SK-N-MC (cell line): ENCODE results near the gene PRSS58.

ENCODE experiments used
- EZH2 ChIP-seq: fragments of 200-600 bp; sonication (generic); IDR thresholded peaks from one replicate; pipeline ENCODE4 v1.6.1; 2017; ENCODE audit warnings: antibody characterized with exemption
- FOXP2 ChIP-seq: optimal IDR thresholded peaks from 2 replicates; pipeline ENCODE3; 2011; ENCODE audit warnings: mild to moderate bottlenecking, moderate library complexity; ENCODE audit not compliant: insufficient read depth; ENCODE audit errors: extremely low read length, control extremely low read depth
- POLR2AphosphoS5 ChIP-seq: IDR thresholded peaks from 2 replicates; pipeline ENCODE4 v1.6.1; 2012; ENCODE audit warnings: mild to moderate bottlenecking, low read depth, low read length, borderline replicate concordance

DNA sequence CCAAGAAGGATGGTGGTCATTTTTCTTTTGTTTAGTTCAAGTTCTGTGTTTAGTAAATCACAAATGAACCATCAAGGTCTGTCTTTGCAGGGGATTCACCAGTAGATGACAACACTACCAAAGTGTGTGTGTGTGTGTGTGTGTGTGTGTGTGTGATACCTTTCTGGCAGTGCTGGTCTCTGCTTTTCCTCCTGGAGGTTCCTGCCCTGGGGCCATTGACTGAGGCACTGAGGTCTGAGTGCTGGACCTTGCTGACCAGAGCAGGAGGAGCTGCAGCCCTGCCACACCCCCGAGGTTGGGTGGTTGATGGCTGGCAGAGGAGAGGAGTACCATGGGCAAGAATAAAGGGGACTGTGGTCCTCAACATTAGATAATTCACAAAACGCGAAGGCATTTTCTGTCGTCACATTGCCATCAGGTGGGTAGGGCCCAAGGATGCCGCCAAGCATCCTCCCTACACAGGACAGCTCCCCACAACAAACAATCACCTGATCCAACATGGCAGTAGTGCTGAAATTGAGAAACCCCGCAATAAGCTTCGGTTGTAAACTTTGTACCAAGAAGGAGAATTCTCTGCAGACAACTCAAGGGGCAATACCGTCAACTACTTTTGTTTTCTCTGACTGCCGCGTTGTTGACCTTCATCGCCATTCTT, 49.5 kb upstream of the PRSS58 start:
- TF ChIP-seq EZH2: no peak
- TF ChIP-seq POLR2AphosphoS5: no peak
- TF ChIP-seq FOXP2: no peak
